ENCODE data around the gene CCDC91. TPM values are rescaled to one million over a fixed set of nuclear protein-coding genes. Genes with fewer than 3 reads are reported as not detected.

CCDC91 gene
- total RNA-seq, 1 donor from 2014 or later: 23.2 TPM

GRCh38 chr12:28231248-28231647, 41.0 kb downstream of the CCDC91 start:
- H3K4me1 Mint-ChIP-seq (ENCODE audit: unreplicated experiment): no peaks in the 10 kb centered on the region
- DNase-seq (ENCODE audit: extremely low spot score, unreplicated experiment): no peak
- peaks cover 24% of the 10 kb centered on the region for H3K36me3 Mint-ChIP-seq
- H3K9me3 Mint-ChIP-seq: no peaks in the 10 kb centered on the region
- H3K4me3 Mint-ChIP-seq: no peak overlapping the region
- no peak for TF ChIP-seq CTCF (conservative IDR thresholded peaks at IDR 0.05)
- H3K27ac Mint-ChIP-seq: no peak overlapping the region
- H3K27me3 Mint-ChIP-seq: no peaks in the 10 kb centered on the region

- Mint-ChIP-seq H3K4me1 (ENCODE audit: unreplicated experiment) (no peaks in the 10 kb centered on the region), H3K4me3 (no peak overlapping the region), H3K36me3 (peaks cover 20% of the 10 kb centered on the region), H3K27ac (no peak overlapping the region), H3K9me3 (no peaks in the 10 kb centered on the region), H3K27me3 (no peaks in the 10 kb centered on the region)
- no peak for DNase-seq (ENCODE audit: extremely low spot score, unreplicated experiment)
- TF ChIP-seq CTCF (conservative IDR thresholded peaks at IDR 0.05): no peak
These were observed 42.1 kb downstream of the CCDC91 start for GRCh38 chr12:28232211-28232928.

GRCh38 chr12:28234444-28234843, 44.2 kb downstream of the CCDC91 start:
- no peak for TF ChIP-seq CTCF (conservative IDR thresholded peaks at IDR 0.05)
- H3K27ac Mint-ChIP-seq: no peak overlapping the region
- no peaks in the 10 kb centered on the region for H3K27me3 Mint-ChIP-seq
- no peaks in the 10 kb centered on the region for H3K4me1 Mint-ChIP-seq (ENCODE audit: unreplicated experiment)
- no peak for DNase-seq (ENCODE audit: extremely low spot score, unreplicated experiment)
- H3K9me3 Mint-ChIP-seq: no peaks in the 10 kb centered on the region
- H3K4me3 Mint-ChIP-seq: no peak overlapping the region
- H3K36me3 Mint-ChIP-seq: peaks cover 12% of the 10 kb centered on the region

- Mint-ChIP-seq H3K9me3 (no peaks in the 10 kb centered on the region), H3K4me1 (ENCODE audit: unreplicated experiment) (no peaks in the 10 kb centered on the region), H3K27me3 (no peaks in the 10 kb centered on the region), H3K27ac (no peak overlapping the region), H3K36me3 (peaks cover 6% of the 10 kb centered on the region), H3K4me3 (no peak overlapping the region)
- DNase-seq (ENCODE audit: extremely low spot score, unreplicated experiment): no peak
- no peak for TF ChIP-seq CTCF (conservative IDR thresholded peaks at IDR 0.05)
These were observed 44.8 kb downstream of the CCDC91 start for GRCh38 chr12:28235015-28235414.

GRCh38 chr12:28235985-28236384, 45.7 kb downstream of the CCDC91 start:
- DNase-seq (ENCODE audit: extremely low spot score, unreplicated experiment): no peak
- no peak for TF ChIP-seq CTCF (conservative IDR thresholded peaks at IDR 0.05)
- Mint-ChIP-seq H3K27me3 (no peaks in the 10 kb centered on the region), H3K27ac (no peak overlapping the region), H3K4me3 (no peak overlapping the region), H3K4me1 (ENCODE audit: unreplicated experiment) (no peaks in the 10 kb centered on the region), H3K9me3 (no peaks in the 10 kb centered on the region), H3K36me3 (peaks cover 4% of the 10 kb centered on the region)

All from type B pancreatic cell (in vitro differentiated cells).